SK-N-DZ (cell line): ENCODE data around the gene ADGRD2.

Experiments
- DNase-seq: peaks from one replicate; pipeline ENCODE4 v3.0.0-alpha.2; 2015; ENCODE audit warnings: low spot score

ADGRD2 gene

DNA sequence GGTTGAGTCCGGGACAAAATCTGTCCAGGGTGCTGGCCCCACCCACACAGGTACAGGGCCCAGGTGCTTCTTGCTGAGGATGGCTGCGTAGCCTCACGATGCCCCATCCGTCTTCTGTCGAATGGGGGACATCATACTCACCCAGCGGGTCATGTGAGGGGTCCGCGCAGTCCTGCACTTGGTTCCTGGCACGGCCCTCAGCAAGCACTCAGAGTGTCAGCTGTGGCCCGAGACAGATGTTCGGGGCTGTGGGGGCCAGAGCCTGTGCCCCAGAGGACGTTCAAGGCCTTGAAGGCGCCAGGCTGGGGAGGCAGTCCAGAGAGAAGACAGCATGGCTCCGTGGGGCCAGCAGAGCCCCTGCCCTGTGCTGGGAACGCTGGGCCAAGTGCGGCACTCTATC, 29.1 kb downstream of the ADGRD2 start:
- DNase-seq = no peak

- DNase-seq = no peak
Observed at GRCh38 chr9:124479947-124480620, 29.8 kb downstream of the ADGRD2 start.

DNA sequence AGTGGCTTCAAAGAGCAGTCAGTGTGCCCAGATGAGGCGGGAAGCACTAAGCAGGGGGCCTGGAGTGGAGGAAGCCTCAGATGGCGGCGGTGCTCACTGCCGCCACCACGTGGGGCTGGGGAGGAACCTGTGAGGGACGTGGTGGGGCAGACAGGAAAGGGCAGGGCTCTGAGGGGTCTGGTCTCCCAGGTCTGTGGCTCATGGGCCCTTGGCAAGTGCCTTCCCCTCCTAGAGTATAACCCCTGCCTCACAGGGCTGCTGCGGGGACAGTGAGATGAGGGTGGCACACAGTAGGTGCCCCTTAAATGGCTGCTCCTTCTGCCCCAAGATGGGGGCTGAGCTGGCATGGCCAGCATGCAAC, 30.4 kb downstream of the ADGRD2 start:
- peak; percentile 71 for DNase-seq

DNA sequence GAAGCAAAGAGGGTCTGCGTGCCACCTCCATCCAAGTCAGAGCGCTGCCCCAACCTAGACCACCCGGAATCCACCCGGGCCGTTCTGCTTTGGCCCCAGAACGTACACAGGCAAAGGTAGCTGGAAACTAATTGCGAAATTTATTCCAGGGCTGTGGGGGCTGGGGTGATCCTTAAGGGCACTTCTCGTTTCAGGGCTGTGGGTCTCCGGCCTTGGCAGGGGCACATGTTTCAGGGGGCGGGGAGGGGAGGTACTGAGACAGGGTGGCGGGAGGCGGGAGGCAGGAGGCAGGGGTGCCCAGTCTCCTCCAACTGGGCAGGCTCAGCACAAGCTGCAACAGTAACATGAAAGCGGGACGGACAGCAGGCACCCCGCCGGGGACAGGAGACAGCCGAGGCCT, 30.9 kb downstream of the ADGRD2 start:
- DNase-seq = no peak

GRCh38 chr9:124482431-124483031, 32.3 kb downstream of the ADGRD2 start:
- DNase-seq = no peak

DNA sequence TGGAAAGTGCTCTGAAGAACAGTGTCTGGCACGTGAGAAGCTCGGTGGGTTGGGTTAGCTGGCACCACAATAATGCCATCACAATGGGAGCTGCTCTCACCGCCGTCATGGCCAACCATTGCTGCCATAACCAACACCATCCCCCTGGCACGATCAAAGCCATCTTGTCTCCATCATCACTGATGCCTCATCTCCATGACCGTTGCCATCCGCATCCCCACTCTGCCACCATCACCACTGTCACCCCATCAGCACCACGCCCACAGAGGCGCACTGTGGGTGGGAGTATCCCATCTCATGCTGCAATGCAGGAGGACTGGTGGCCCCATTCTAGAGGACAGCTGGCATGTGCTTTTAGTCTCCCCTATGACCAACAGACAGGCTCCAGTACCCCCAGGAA, 33.2 kb downstream of the ADGRD2 start:
- DNase-seq = no peak

GRCh38 chr9:124485201-124485600, 35.0 kb downstream of the ADGRD2 start:
- DNase-seq = no peak

DNA sequence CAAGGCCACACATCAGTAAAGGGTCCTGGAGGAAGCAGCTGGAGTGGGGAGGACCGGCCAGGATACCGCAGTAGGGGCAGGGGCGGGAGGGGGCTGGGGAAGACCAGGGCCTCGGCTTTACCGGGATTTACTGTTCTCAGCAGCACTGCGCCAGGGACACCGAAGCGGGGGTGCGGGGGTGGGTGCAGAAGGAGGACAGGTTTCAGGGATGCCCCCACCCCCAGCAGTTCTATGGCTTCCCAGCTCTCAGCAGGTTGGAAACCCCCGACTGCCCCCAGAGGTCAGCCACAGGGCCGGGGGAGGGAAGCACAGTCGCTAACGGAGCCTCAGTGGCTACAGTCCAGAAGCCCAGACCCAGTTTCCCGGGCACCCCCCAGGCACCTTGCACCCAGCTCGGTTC, 35.7 kb downstream of the ADGRD2 start:
- DNase-seq = no peak

DNA sequence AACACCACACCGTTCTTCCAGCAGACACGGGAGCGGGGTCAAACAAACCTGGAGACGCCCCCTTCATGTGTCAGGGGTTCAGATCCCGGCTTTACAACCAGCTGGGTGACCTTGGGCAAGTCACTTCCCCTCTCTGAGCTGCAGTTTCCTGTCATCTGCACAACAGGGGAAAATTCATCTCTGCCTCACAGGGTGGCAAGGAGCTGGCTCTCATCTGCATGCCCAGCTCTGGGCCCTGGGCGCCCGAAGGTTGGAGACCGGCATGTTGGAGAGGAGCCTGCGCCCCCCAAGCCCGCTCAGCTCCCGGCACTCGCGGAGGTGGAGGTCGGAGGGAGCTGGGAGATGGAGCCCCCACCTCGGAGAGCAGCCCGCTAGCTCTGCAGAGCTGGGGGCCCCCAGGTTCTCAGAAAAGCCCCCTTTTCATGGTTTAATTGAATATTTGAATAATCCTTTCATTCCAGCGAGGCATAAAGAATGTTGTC, 36.6 kb downstream of the ADGRD2 start:
- no peak for DNase-seq

- no peak for DNase-seq
Observed at GRCh38 chr9:124487260-124488182, 37.3 kb downstream of the ADGRD2 start.

GRCh38 chr9:124488641-124489210, 38.5 kb downstream of the ADGRD2 start:
- DNase-seq = no peak

GRCh38 chr9:124489222-124489621, 39.0 kb downstream of the ADGRD2 start:
- DNase-seq = no peak

DNA sequence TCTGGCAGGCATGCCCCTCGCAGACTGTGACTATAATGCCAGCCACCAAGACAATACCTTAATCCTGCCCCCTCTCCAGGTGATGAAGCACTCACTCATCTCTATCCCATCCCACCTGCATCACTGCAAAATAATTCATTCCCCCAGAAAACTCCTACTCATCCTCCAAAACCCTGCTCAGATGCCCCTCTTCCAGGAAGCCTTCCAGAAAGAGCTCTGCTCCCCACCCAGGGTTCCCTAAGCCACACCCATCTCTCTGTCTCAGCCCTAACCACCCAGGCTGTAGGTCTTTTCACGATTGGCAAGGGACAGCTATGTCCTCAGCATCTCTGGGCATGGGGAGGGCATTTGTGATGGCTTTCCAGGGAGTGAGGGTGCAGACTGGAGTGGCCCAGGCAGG, 39.8 kb downstream of the ADGRD2 start:
- no peak for DNase-seq

- peak; percentile 42 for DNase-seq
Observed at GRCh38 chr9:124491049-124491975, 41.1 kb downstream of the ADGRD2 start.

DNA sequence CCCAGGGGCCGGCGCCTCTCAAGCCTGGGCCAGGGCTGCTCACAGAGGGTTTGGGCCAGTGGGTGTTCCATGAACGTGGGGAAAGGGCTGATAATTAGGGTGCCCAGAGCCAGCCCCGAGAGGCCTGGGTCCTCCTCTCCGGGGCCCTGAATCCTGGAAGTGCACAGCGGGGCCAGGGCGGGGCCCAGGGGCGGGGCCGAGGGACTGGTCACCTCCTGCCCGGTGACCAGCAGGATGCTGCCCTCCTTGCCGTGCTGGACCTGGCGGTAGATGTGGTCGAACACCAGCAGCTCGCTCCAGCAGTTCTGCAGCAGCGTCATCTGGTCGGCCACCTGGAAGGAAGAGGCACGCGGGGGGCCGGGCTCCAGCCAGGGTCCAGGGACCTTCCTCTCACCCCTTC, 42.6 kb downstream of the ADGRD2 start:
- DNase-seq = no peak

- DNase-seq = no peak
Observed at GRCh38 chr9:124493218-124493617, 43.0 kb downstream of the ADGRD2 start.

DNA sequence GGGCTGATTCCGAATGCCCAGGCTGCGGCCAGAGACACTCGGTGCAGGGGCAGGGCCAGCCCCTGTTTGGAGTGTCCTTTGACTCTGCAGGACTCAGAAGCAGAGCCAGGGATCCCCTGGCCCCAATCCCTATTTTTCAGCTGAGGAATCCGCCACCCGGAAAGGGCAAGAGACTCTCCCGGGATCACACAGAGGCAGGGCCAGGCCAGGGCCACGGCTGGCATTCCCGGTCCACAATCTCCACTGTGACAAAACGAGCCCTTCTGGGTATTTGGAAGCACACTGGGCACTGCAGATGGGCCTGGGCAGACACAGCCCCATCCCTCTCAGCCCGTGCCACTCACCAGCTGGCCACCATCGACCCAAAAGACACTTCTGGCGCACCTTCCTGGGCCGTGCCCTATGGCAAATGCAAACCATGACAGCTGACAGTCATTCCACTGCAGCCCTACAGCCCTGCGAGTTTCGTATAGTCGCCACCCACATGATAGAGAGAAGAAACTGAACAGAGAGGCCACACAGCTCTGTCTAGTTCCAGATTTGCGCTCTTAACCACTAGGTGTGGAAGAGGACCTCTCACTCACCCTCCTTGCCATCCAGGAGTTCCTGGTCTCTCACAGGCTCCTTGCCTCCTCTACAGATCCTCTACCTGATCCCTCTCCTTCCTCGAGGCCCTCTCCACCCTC, 43.7 kb downstream of the ADGRD2 start:
- DNase-seq = no peak

- no peak for DNase-seq
Observed at GRCh38 chr9:124495126-124496074, 45.1 kb downstream of the ADGRD2 start.

- DNase-seq = no peak
Observed at GRCh38 chr9:124496075-124496449, 45.8 kb downstream of the ADGRD2 start.
